Smooth muscle cell (in vitro differentiated cells): ENCODE measurements around the gene SMAD9. TPM values are rescaled to one million over a fixed set of nuclear protein-coding genes. Genes with fewer than 3 reads are reported as not detected.

Experiments used
- DNase-seq: peaks from one replicate; lab custom pipeline; 2025; ENCODE audit not compliant: unreplicated experiment; lab: John Stamatoyannopoulos, UW
- H2AFZ ChIP-seq: fragments of 200-600 bp; sonication (generic); 2 replicates; pipeline ENCODE4 v1.6.0; 2016; ENCODE audit warnings: antibody characterized with exemption, low read depth, mild to moderate bottlenecking
- H3F3A ChIP-seq: fragments of 200-600 bp; sonication (generic); 2 replicates; pipeline ENCODE4 v1.6.0; 2017; ENCODE audit warnings: antibody characterized with exemption, low read depth
- H3K27ac ChIP-seq: fragments of 200-600 bp; sonication (generic); 2 replicates; pipeline ENCODE4 v1.5.1; 2016; ENCODE audit warnings: low read depth, mild to moderate bottlenecking
- H3K27me3 ChIP-seq: fragments of 200-600 bp; sonication (generic); 2 replicates; pipeline ENCODE4 v1.6.1; 2016; ENCODE audit warnings: low read depth, mild to moderate bottlenecking
- H3K36me3 ChIP-seq: fragments of 200-600 bp; sonication (generic); 2 replicates; pipeline ENCODE4 v1.5.1; 2016; ENCODE audit warnings: low read depth
- H3K4me1 ChIP-seq: fragments of 200-600 bp; sonication (generic); 2 replicates; pipeline ENCODE4 v1.5.1; 2016; ENCODE audit warnings: low read depth
- H3K4me2 ChIP-seq: fragments of 200-600 bp; sonication (generic); 2 replicates; pipeline ENCODE4 v1.6.0; 2016; ENCODE audit warnings: mild to moderate bottlenecking
- H3K4me3 ChIP-seq: fragments of 200-600 bp; sonication (generic); 2 replicates; pipeline ENCODE4 v1.5.1; 2016; ENCODE audit warnings: mild to moderate bottlenecking
- H3K79me2 ChIP-seq: fragments of 200-600 bp; sonication (generic); 2 replicates; pipeline ENCODE4 v1.6.0; 2016; ENCODE audit warnings: low read depth, mild to moderate bottlenecking
- H3K9ac ChIP-seq: fragments of 200-600 bp; sonication (generic); 2 replicates; pipeline ENCODE4 v1.6.0; 2016; ENCODE audit warnings: low read depth
- H3K9me3 ChIP-seq: fragments of 200-600 bp; sonication (generic); replicated peaks from 2 replicates; pipeline ENCODE4 v1.5.1; 2016; ENCODE audit warnings: low read depth
- H4K20me1 ChIP-seq: fragments of 200-600 bp; sonication (generic); 2 replicates; pipeline ENCODE4 v1.6.0; 2016; ENCODE audit warnings: low read depth
- WGBS: methylation state at CpG from one replicate; pipeline ENCODE4 v1.1.7; 2016; ENCODE audit warnings: low lambda C conversion rate; 5-methylcytosine and 5-hydroxymethylcytosine counted together
- polyA plus RNA-seq: library from polyadenylated mRNA; unstranded; fragments of >200 nt; fragmentation: Nextera tagmentation; extraction: Ambion mirVana; gene quantifications from 2 replicates; pipeline ENCODE4 v1.2.1, GENCODE V29; 2016
- total RNA-seq: library from RNA; depleted of rRNA; stranded (reverse); fragments of >200 nt; gene quantifications from 2 replicates; pipeline ENCODE4 v1.2.3, GENCODE V29; 2014
- TF ChIP-seq, protein P1 (sequence below): fragments of 200-600 bp; sonication (generic); IDR thresholded peaks from 2 replicates; pipeline ENCODE4 v1.5.1; 2017; ENCODE audit warnings: borderline replicate concordance, mild to moderate bottlenecking, antibody characterized with exemption; ENCODE audit not compliant: insufficient read depth, poor library complexity, severe bottlenecking

SMAD9 gene
- total and polyA plus RNA-seq, 2 experiments from 2014 or later: 6.6 to 7.1 TPM

- TF ChIP-seq, protein P1, sequence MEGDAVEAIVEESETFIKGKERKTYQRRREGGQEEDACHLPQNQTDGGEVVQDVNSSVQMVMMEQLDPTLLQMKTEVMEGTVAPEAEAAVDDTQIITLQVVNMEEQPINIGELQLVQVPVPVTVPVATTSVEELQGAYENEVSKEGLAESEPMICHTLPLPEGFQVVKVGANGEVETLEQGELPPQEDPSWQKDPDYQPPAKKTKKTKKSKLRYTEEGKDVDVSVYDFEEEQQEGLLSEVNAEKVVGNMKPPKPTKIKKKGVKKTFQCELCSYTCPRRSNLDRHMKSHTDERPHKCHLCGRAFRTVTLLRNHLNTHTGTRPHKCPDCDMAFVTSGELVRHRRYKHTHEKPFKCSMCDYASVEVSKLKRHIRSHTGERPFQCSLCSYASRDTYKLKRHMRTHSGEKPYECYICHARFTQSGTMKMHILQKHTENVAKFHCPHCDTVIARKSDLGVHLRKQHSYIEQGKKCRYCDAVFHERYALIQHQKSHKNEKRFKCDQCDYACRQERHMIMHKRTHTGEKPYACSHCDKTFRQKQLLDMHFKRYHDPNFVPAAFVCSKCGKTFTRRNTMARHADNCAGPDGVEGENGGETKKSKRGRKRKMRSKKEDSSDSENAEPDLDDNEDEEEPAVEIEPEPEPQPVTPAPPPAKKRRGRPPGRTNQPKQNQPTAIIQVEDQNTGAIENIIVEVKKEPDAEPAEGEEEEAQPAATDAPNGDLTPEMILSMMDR: no peak
- H3K27me3 ChIP-seq: no peaks in the 10 kb centered on the region
- H3F3A ChIP-seq: no peaks in the 10 kb centered on the region
- H3K36me3 ChIP-seq: peaks cover 7% of the 10 kb centered on the region
- no peaks in the 10 kb centered on the region for H4K20me1 ChIP-seq
- H3K9me3 ChIP-seq: no peaks in the 10 kb centered on the region
- WGBS: 92% methylated on average over 5 of the region's 5 CpGs
- DNase-seq: no peak
- no peak overlapping the region for H3K9ac ChIP-seq
- no peaks in the 10 kb centered on the region for H3K79me2 ChIP-seq
- H3K27ac ChIP-seq: no peak overlapping the region
- no peak overlapping the region for H3K4me2 ChIP-seq
- no peak overlapping the region for H2AFZ ChIP-seq
- no peaks in the 10 kb centered on the region for H3K4me1 ChIP-seq
- H3K4me3 ChIP-seq: no peak overlapping the region
Measured at GRCh38 chr13:36865265-36865664, 54.8 kb downstream of the SMAD9 start.

DNA sequence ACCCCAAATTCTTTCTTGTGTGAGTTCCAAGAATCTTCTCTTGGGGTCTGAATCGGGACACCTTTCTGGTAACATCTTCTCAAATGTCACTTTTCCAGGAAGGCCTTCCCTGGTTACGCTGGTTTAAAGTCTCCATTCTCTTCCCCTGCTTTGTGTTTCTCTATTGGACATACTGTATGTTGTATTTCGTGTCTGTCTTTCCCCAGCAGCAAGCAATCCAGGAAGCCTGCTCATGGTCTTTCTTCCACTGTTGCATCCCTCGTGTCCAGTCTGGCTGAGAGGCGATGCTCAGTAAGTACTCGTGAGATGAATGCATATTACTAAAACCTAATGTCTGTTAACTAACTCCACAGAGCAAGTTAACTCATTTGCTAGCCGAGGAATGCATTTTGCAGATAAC, 57.3 kb downstream of the SMAD9 start:
- TF ChIP-seq, protein P1: no peak
- Histone ChIP-seq H3K4me2 (no peak overlapping the region), H3K9me3 (no peaks in the 10 kb centered on the region), H3F3A (no peaks in the 10 kb centered on the region), H3K79me2 (no peaks in the 10 kb centered on the region), H3K27me3 (no peaks in the 10 kb centered on the region), H3K27ac (no peak overlapping the region), H3K36me3 (peaks cover 7% of the 10 kb centered on the region), H3K9ac (no peak overlapping the region), H4K20me1 (no peaks in the 10 kb centered on the region), H2AFZ (no peak overlapping the region), H3K4me3 (no peak overlapping the region), H3K4me1 (no peaks in the 10 kb centered on the region)
- no peak for DNase-seq
- 94% methylated on average over 7 of the region's 7 CpGs for WGBS

GRCh38 chr13:36862002-36862685, 57.9 kb downstream of the SMAD9 start:
- H3K79me2 ChIP-seq: no peaks in the 10 kb centered on the region
- H3K4me2 ChIP-seq: no peak overlapping the region
- no peaks in the 10 kb centered on the region for H3F3A ChIP-seq
- no peak overlapping the region for H3K27ac ChIP-seq
- TF ChIP-seq, protein P1: no peak
- H3K4me3 ChIP-seq: no peak overlapping the region
- H3K36me3 ChIP-seq: peaks cover 7% of the 10 kb centered on the region
- H2AFZ ChIP-seq: no peak overlapping the region
- no peaks in the 10 kb centered on the region for H3K27me3 ChIP-seq
- H3K9me3 ChIP-seq: no peaks in the 10 kb centered on the region
- H3K9ac ChIP-seq: no peak overlapping the region
- H3K4me1 ChIP-seq: no peaks in the 10 kb centered on the region
- DNase-seq: no peak
- WGBS: 88% methylated on average over 6 of the region's 6 CpGs
- H4K20me1 ChIP-seq: no peaks in the 10 kb centered on the region

DNA sequence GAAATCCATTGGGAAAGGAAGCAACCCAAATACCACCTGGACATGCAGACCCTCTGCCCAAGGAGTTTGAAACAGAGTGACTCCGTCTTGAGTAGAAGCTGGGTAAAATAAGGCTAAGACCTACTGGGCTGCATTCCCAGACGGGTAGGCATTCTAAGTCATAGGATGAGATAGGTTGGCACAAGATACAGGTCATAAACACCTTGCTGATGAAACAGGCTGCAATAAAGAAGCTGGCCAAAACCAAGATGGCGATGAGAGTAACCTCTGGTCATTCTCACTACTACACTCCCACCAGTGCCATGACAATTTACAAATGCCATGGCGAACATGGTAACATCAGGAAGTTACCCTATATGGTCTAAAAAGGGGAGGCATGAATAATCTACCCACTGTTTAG, 60.8 kb downstream of the SMAD9 start:
- H3K9ac ChIP-seq: no peak overlapping the region
- TF ChIP-seq, protein P1: no peak
- DNase-seq: no peak
- H3K79me2 ChIP-seq: no peaks in the 10 kb centered on the region
- H4K20me1 ChIP-seq: no peaks in the 10 kb centered on the region
- no peaks in the 10 kb centered on the region for H3K9me3 ChIP-seq
- H3K4me3 ChIP-seq: no peak overlapping the region
- no peaks in the 10 kb centered on the region for H3K4me1 ChIP-seq
- WGBS: 94% methylated on average over 4 of the region's 4 CpGs
- no peaks in the 10 kb centered on the region for H3K27me3 ChIP-seq
- no peak overlapping the region for H3K27ac ChIP-seq
- H3K36me3 ChIP-seq: no peaks in the 10 kb centered on the region
- no peak overlapping the region for H2AFZ ChIP-seq
- H3K4me2 ChIP-seq: no peak overlapping the region
- no peaks in the 10 kb centered on the region for H3F3A ChIP-seq
